Small intestine (tissue), 7 donors: ENCODE results near the gene KDM3A. TPM values are rescaled to one million over a fixed set of nuclear protein-coding genes. Genes with fewer than 3 reads are reported as not detected.

Source experiments
- DNase-seq, 2 donors: peaks; one replicate each; pipeline versions ENCODE4 v3.0.0 to v3.0.0-alpha.2; 2013
- FAIRE-seq: peaks from 2 replicates; lab custom pipeline; 2012; peaks lifted over from hg19 to GRCh38; lab: Jason Lieb, UNC
- H3K27ac ChIP-seq, 3 donors: one replicate each; pipeline ENCODE4 v1.5.1; 2013; ENCODE audit warnings: low read length in 2 of 3, mild to moderate bottlenecking in 2 of 3, control low read depth in 1 of 3, inconsistent platforms in 1 of 3, low read depth in 1 of 3, moderate library complexity in 1 of 3
- H3K27me3 ChIP-seq, 3 donors: one replicate each; pipeline ENCODE4 v1.6.1; 2013; ENCODE audit warnings: low read length in 3 of 3, inconsistent platforms in 1 of 3; ENCODE audit not compliant: control insufficient read depth in 3 of 3, insufficient read depth in 3 of 3
- H3K36me3 ChIP-seq, 3 donors: one replicate each; pipeline ENCODE4 v1.6.1; 2013; ENCODE audit warnings: low read length in 3 of 3, inconsistent platforms in 1 of 3, low read depth in 1 of 3, mild to moderate bottlenecking in 1 of 3, moderate library complexity in 1 of 3; ENCODE audit not compliant: control insufficient read depth in 3 of 3, insufficient read depth in 2 of 3
- H3K4me1 ChIP-seq, 3 donors: one replicate each; pipeline ENCODE4 v1.6.1; 2013; ENCODE audit warnings: low read length in 2 of 3, inconsistent platforms in 1 of 3, low read depth in 1 of 3, mild to moderate bottlenecking in 1 of 3, moderate library complexity in 1 of 3; ENCODE audit not compliant: control insufficient read depth in 3 of 3, insufficient read depth in 2 of 3
- H3K4me3 ChIP-seq, 3 donors: one replicate each; pipeline ENCODE4 v1.5.1; 2013; ENCODE audit warnings: low read length in 3 of 3, control low read depth in 1 of 3, inconsistent platforms in 1 of 3, low read depth in 1 of 3, mild to moderate bottlenecking in 1 of 3, moderate library complexity in 1 of 3
- H3K9me3 ChIP-seq, 2 donors: one replicate each; pipeline ENCODE4 v1.6.1; 2013; ENCODE audit warnings: low read depth in 1 of 2, low read length in 1 of 2; ENCODE audit not compliant: control insufficient read depth in 2 of 2, insufficient read depth in 1 of 2
- WGBS, 3 donors: extraction: QIAGEN DNeasy Blood & Tissue Kit; methylation state at CpG; one replicate each; pipeline ENCODE4 v1.1.7; 2013; 5-methylcytosine and 5-hydroxymethylcytosine counted together
- polyA plus RNA-seq, 4 donors: library from polyadenylated mRNA; stranded (reverse) in 3 of 4; unstranded in 1 of 4; fragments of 200-250 nt in 3 of 4; fragments of 120-200 nt in 1 of 4; gene quantifications; one replicate each; pipeline versions ENCODE4 v1.2.1 to v1.2.3, GENCODE V29; 2013
- donor health status: healthy with polysubstance abuse.
- donor health status: control.
- donor health status: control.
- donor health status: Bipolar disorder and iron deficiency.
- donor health status: healthy.

Gene KDM3A
- polyA plus RNA-seq, 4 donors = 13.5 to 51.2 (median 35.7) TPM

DNA sequence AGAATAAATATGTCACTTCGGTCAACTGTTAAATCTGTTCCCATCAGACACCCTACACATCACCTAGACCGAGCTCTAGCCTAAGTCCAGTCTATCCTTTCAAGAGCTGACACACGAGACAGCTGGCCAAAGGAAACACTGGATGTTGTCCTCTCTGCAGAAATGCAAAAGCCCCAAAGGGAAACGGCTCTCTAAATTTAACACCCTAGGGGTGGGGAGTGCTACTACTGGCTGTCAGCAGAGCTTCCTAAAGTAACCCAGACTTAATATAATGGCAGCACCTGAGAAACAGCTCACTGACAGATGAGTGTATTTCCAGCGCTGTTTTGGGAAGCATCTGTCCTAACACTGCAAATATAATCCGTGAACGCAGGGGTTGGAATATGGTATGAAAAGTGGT lies 66.4 kb downstream of the KDM3A start:
- Histone ChIP-seq H3K36me3 (peaks cover 12 to 33% (median 18%) of the 10 kb centered on the region in 3 donors), H3K9me3 (no peaks in the 10 kb centered on the region), H3K27ac (no peak overlapping the region), H3K4me1 (no peaks in the 10 kb centered on the region), H3K27me3 (no peaks in the 10 kb centered on the region), H3K4me3 (no peak overlapping the region)
- 94 to 95% (median 94%) methylated on average over 7 of the region's 7 CpGs for whole genome bisulfite sequencing, 3 donors
- FAIRE-seq (no peak), DNase-seq (no peak)

- 93 to 97% (median 96%) methylated on average over 4 of the region's 4 CpGs for WGBS, 3 donors
- Histone ChIP-seq H3K27ac (no peak overlapping the region), H3K4me1 (no peaks in the 10 kb centered on the region), H3K27me3 (no peaks in the 10 kb centered on the region), H3K4me3 (no peak overlapping the region), H3K36me3 (peaks cover 9 to 27% (median 17%) of the 10 kb centered on the region in 3 donors), H3K9me3 (no peaks in the 10 kb centered on the region)
- DNase-seq = no peak
- no peak for FAIRE-seq
These were observed 69.3 kb downstream of the KDM3A start for GRCh38 chr2:86510436-86510933.

GRCh38 chr2:86512034-86512433 lies 70.9 kb downstream of the KDM3A start:
- Histone ChIP-seq H3K9me3 (no peaks in the 10 kb centered on the region), H3K36me3 (peaks cover 7 to 18% (median 17%) of the 10 kb centered on the region in 3 donors), H3K27me3 (no peaks in the 10 kb centered on the region), H3K4me3 (no peak overlapping the region), H3K4me1 (no peaks in the 10 kb centered on the region), H3K27ac (no peak overlapping the region)
- 81 to 91% (median 91%) methylated on average over 4 of the region's 4 CpGs for WGBS, 3 donors
- DNase-seq (no peak), FAIRE-seq (no peak)

DNA sequence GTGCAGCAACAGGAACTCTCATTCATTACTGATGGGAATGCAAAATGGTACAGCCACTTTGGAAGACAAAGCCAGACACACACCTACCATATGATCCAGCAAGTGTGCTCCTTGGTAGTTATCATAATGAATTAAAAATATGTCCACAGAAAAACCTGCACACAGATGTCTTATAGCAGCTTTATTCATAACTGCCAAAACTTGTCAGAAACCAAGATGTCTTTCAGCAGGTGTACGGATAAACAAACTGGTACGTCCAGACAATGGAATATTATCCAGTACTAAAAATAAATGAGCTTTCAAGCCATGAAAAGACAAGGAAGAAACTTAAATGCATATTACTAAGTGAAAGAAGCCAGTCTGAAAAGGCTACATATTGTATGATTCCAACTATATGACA lies 71.7 kb downstream of the KDM3A start:
- Histone ChIP-seq H3K9me3 (no peaks in the 10 kb centered on the region), H3K36me3 (peaks cover 5 to 14% (median 12%) of the 10 kb centered on the region in 3 donors), H3K4me1 (no peaks in the 10 kb centered on the region), H3K27me3 (no peaks in the 10 kb centered on the region), H3K4me3 (no peak overlapping the region), H3K27ac (no peak overlapping the region)
- 85 to 97% (median 91%) methylated on average over 2 of the region's 2 CpGs for WGBS, 3 donors
- FAIRE-seq (no peak), DNase-seq (no peak)

DNA sequence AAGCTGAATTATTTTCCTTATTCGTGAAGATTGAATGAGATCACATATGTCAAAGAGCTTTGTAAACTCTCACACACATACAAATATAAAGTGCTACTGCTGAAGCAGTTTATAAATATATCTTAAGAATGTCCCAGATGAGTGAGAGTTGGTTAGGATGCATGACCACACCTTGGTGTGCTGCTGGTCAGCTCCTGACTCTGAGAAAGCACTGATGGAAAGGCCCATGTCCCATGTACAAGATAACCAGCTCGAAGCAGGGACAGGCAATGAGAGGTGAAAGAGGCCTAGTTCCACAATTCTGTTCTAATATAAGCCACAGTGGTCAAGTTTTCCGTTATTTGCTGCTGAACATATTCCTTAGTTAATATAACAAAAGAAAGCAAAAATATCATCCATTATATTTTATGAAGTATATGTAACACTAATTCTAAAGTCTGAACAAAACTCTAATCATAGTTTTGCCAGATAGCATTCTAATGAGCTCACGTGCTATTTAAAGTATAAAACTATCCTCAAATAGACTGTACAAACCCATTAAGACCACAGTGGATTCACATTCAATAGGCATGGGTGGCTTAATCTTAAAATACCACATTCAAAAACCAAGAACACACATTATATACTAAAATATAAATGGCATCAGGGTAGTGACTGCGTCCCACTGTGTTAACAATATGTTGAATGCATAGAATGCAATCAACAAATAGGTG lies 72.9 kb downstream of the KDM3A start:
- Histone ChIP-seq H3K27me3 (no peaks in the 10 kb centered on the region), H3K36me3 (peaks cover 3 to 8% (median 5%) of the 10 kb centered on the region in 3 donors), H3K9me3 (no peaks in the 10 kb centered on the region), H3K4me1 (no peaks in the 10 kb centered on the region), H3K4me3 (no peak overlapping the region), H3K27ac (no peak overlapping the region)
- DNase-seq (no peak), FAIRE-seq (no peak)
- 86 to 95% (median 92%) methylated on average over 5 of the region's 5 CpGs for WGBS, 3 donors

DNA sequence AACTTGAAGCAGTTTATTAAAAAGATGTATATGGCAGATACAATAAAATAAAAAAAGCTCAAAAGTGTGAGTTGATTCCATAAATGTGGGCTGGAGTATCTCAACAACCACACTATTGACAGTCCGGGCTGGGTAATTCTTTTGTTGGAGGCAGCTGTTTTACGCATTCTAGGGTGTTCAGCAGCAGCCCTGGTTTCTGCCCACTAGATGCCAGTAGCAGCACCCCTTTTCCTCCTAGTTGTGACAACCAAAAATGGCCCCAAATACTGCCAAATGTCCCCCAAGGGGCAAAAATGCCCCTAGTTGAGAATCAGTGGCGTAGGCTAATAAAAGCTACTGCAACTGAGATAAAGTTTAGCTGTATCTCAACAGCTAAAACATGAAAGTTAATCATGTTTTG lies 77.3 kb downstream of the KDM3A start:
- peak; percentile 34 to 35 for DNase-seq
- WGBS, 3 donors = 73 to 80% (median 79%) methylated on average over 3 of the region's 3 CpGs
- H3K36me3 ChIP-seq = peaks cover 0 to 4% (median 0%) of the 10 kb centered on the region in 3 donors

GRCh38 chr2:86519349-86519748 lies 78.2 kb downstream of the KDM3A start:
- Histone ChIP-seq H3K36me3 (peaks cover 0 to 4% (median 0%) of the 10 kb centered on the region in 3 donors), H3K27ac (no peak overlapping the region), H3K4me1 (no peaks in the 10 kb centered on the region), H3K4me3 (no peak overlapping the region), H3K27me3 (no peaks in the 10 kb centered on the region), H3K9me3 (peaks cover 0 to 8% of the 10 kb centered on the region in 2 donors)
- DNase-seq (no peak), FAIRE-seq (peak; percentile 59)
- 85 to 100% (median 95%) methylated on average over 1 of the region's 1 CpG for WGBS, 3 donors

More for the DNA sequence above, 77.3 kb downstream of the KDM3A start:
- no peak for FAIRE-seq
- Histone ChIP-seq H3K27ac (no peak overlapping the region), H3K4me3 (no peak overlapping the region), H3K27me3 (no peaks in the 10 kb centered on the region), H3K4me1 (no peaks in the 10 kb centered on the region), H3K9me3 (peaks cover 0 to 8% of the 10 kb centered on the region in 2 donors)

- Histone ChIP-seq H3K4me3 (no peak overlapping the region), H3K4me1 (no peaks in the 10 kb centered on the region), H3K27me3 (no peaks in the 10 kb centered on the region), H3K27ac (no peak overlapping the region), H3K36me3 (peaks cover 0 to 4% (median 0%) of the 10 kb centered on the region in 3 donors), H3K9me3 (peaks cover 0 to 8% of the 10 kb centered on the region in 2 donors)
- DNase-seq (no peak), FAIRE-seq (no peak)
- 95 to 100% (median 100%) methylated on average over 1 of the region's 1 CpG for WGBS, 3 donors
These were observed 79.0 kb downstream of the KDM3A start for GRCh38 chr2:86520153-86520552.
